Esophagus mucosa (tissue), 1 donor: ENCODE results near the gene UBE2E3. TPM values are rescaled to one million over a fixed set of nuclear protein-coding genes. Genes with fewer than 3 reads are reported as not detected.
"Not testable (repeated sequence)": the region's sequence is repeated elsewhere in the genome, so short reads cannot be mapped to it uniquely, and the experiment has no call there.

Experiments used
- ATAC-seq: fragments of 200-7000 bp; cut with Tn5 transposase; one replicate; pipeline ENCODE4 v1.9.1; 2020
- total RNA-seq: library from RNA; stranded (reverse); gene quantifications from one replicate; pipeline ENCODE4 v1.2.4, GENCODE V29; 2023
- donor health status: DM: yes; HTN: yes; CAD: no.

Gene UBE2E3
- total RNA-seq, 1 donor from 2014 or later: 52.8 TPM

- ATAC-seq: peak; percentile 75
These were observed 96.8 kb downstream of the UBE2E3 start for GRCh38 chr2:181077128-181077709.

- ATAC-seq: no peak
These were observed 102.7 kb downstream of the UBE2E3 start for GRCh38 chr2:181083140-181083539.

- no peak for ATAC-seq
These were observed 105.3 kb downstream of the UBE2E3 start for GRCh38 chr2:181085734-181086133.

GRCh38 chr2:181091920-181092319 lies 111.5 kb downstream of the UBE2E3 start:
- ATAC-seq: not testable (repeated sequence)

- no peak for ATAC-seq
These were observed 115.1 kb downstream of the UBE2E3 start for GRCh38 chr2:181095486-181095885.

GRCh38 chr2:181103659-181104058 lies 123.3 kb downstream of the UBE2E3 start:
- no peak for ATAC-seq

- peak; percentile 48 for ATAC-seq
These were observed 124.2 kb downstream of the UBE2E3 start for GRCh38 chr2:181104512-181105115.

GRCh38 chr2:181105562-181105961 lies 125.2 kb downstream of the UBE2E3 start:
- ATAC-seq: no peak

GRCh38 chr2:181106229-181106628 lies 125.8 kb downstream of the UBE2E3 start:
- no peak for ATAC-seq

GRCh38 chr2:181106789-181107627 lies 126.6 kb downstream of the UBE2E3 start:
- peak; percentile 98 for ATAC-seq

GRCh38 chr2:181107628-181107945 lies 127.2 kb downstream of the UBE2E3 start:
- ATAC-seq: no peak

GRCh38 chr2:181111059-181111458 lies 130.7 kb downstream of the UBE2E3 start:
- ATAC-seq: no peak

GRCh38 chr2:181112916-181113315 lies 132.5 kb downstream of the UBE2E3 start:
- no peak for ATAC-seq
